ENCODE measurements around the gene ARHGEF7.
A peak's percentile ranks its signal among the peaks of the same experiment; 100 is the strongest.
"Not testable (repeated sequence)": the region's sequence is repeated elsewhere in the genome, so short reads cannot be mapped to it uniquely, and the experiment has no call there.

Gene ARHGEF7

DNA sequence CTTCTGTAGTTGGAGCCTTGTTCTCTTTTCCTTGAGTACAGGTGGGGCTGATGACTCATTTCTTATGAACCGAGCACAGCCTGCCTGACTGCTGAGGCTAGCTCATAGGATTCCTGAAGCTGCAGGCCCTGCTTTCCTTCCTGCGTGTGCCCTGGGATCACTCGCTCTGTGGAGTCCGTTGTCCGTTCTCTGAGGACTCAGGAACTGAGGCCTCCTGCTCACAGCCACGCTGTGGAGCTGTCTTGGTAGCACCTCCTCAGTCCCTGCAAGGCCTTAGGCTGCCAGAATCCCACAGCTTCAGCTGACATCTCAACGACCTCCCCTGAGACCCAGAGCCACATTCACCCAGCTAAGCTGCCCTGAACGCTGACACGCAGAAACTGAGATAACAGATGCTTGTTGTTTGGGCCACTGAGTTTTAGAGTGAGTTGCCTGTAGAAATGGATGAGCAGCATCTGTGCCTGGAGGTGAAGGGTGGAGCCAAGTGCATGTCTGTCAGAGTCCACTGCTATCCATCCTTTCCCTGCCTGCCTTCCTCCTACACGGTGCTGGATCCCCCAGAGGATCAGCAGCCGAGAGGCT, 72.9 kb downstream of the ARHGEF7 start:
- H3K4me3 ChIP-seq (replicated peaks in 1 of 2; ENCODE audit: low read depth in 2 of 2, low read length in 2 of 2) = no peak overlapping the region
- DNase-seq (ENCODE audit: low read depth in 2 of 2) = peak; percentile 43 to 64
- TF ChIP-seq, protein P1, sequence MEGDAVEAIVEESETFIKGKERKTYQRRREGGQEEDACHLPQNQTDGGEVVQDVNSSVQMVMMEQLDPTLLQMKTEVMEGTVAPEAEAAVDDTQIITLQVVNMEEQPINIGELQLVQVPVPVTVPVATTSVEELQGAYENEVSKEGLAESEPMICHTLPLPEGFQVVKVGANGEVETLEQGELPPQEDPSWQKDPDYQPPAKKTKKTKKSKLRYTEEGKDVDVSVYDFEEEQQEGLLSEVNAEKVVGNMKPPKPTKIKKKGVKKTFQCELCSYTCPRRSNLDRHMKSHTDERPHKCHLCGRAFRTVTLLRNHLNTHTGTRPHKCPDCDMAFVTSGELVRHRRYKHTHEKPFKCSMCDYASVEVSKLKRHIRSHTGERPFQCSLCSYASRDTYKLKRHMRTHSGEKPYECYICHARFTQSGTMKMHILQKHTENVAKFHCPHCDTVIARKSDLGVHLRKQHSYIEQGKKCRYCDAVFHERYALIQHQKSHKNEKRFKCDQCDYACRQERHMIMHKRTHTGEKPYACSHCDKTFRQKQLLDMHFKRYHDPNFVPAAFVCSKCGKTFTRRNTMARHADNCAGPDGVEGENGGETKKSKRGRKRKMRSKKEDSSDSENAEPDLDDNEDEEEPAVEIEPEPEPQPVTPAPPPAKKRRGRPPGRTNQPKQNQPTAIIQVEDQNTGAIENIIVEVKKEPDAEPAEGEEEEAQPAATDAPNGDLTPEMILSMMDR (IDR thresholded peaks at IDR 0.05; ENCODE audit: low read depth, low read length) = no peak

DNA sequence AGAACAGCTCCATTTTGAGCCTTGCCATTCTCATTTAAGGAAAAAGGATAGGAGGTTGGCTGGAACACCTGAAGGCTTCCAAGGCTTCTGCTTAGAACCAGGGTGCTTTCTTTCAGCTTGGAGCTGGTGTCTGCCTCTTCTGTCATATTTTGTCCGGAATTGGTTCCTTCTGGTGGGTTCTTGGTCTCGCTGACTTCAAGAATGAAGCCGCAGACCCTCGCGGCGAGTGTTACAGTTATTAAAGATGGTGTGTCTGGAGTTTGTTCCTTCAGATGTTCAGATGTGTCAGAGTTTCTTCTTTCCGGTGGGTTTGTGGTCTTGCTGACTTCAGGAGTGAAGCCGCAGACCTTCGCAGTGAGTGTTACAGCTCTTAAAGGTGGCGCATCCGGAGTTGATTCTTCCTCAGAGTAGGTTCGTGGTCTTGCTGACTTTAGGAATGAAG, 74.0 kb downstream of the ARHGEF7 start:
- DNase-seq (ENCODE audit: low read depth in 2 of 2); H3K4me3 ChIP-seq (replicated peaks in 1 of 2; ENCODE audit: low read depth in 2 of 2, low read length in 2 of 2): not testable (repeated sequence)

DNA sequence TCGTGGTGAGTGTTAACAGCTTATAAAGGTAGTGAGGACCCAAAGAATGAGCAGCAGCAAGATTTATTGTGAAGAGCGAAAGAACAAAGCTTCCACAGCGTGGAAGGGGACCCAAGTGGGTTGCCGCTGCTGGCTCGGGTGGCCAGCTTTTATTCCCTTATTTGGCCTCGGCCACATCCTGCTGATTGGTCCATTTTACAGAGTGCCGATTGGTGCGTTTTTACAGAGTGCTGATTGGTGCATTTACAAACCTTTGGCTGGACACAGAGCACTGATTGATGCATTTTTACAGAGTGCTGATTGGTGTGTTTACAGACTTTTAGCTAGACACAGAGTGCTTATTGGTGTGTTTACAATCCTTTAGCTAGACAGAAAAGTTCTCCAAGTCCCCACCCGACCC, 74.4 kb downstream of the ARHGEF7 start:
- DNase-seq (ENCODE audit: low read depth in 2 of 2); H3K4me3 ChIP-seq (replicated peaks in 1 of 2; ENCODE audit: low read depth in 2 of 2, low read length in 2 of 2): not testable (repeated sequence)

DNA sequence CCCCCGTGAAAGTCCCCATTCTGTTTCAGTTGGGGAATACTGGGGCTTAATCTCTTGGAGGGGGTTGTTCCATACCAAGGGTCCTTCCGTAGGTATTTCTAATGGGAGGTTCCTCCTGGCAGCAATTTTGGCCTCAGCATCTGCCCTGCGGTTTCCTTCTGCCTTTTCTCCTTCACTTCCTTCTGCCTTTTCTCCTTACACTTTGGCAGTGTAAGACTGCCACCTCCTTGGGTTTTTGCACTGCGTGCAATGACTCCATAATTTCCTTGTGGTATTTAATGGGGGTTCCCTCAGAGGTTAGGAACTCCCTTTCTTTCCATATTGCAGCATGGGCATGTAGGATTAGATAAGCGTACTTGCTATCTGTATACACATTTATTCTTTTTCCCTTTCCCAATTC, 78.1 kb downstream of the ARHGEF7 start:
- H3K4me3 ChIP-seq (replicated peaks in 1 of 2; ENCODE audit: low read depth in 2 of 2, low read length in 2 of 2) = not testable (repeated sequence)

DNA sequence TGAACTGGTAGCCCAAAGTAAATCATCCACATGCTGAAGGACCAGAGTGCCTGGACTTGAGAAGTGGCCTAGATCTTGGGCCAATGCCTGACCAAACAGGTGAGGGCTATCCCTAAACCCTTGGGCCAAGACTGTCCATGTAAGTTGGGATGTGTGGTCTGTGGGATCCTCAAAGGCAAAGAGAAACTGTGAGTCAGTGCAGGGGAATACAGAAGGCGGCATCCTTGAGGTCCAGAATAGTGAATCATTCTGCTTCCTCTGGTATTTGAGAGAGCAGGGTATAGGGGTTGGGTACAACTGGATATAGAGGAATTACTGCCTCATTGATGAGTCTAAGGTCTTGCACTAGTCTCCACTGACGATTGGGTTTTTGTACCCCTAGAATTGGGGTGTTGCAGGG, 79.5 kb downstream of the ARHGEF7 start:
- H3K4me3 ChIP-seq (replicated peaks in 1 of 2; ENCODE audit: low read depth in 2 of 2, low read length in 2 of 2) = not testable (repeated sequence)
- DNase-seq (ENCODE audit: low read depth in 2 of 2) = peak; percentile 48 to 89

More for the DNA sequence above, 78.1 kb downstream of the ARHGEF7 start:
- DNase-seq (ENCODE audit: low read depth in 2 of 2) = not testable (repeated sequence)

DNA sequence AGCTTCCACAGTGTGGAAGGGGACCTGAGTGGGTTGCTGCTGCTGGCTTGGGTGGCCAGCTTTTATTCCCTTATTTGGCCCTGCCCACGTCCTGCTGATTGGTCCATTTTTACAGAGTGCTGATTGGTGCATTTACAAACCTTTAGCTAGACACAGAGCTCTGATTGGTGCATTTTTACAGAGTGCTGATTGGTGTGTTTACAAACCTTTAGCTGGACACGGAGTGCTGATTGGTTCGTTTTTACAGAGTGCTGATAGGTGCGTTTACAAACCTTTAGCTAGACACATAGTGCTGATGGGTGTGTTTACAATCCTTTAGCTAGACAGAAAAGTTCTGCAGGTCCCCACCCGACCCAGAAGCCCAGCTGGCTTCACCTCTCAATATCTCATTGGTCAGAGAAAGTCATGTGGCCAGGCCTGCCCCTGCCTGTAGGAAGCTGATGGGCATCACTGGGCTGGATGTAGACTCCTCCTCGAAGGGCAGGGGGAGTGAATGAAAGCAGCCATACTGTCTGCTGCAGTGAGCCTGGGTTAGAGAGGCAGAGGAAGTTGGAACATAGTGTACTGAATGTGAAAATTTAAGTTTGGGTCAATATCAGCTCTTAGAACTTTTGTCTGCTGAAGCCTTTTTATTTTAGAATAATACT, 83.7 kb downstream of the ARHGEF7 start:
- not testable (repeated sequence) for DNase-seq (ENCODE audit: low read depth in 2 of 2); H3K4me3 ChIP-seq (replicated peaks in 1 of 2; ENCODE audit: low read depth in 2 of 2, low read length in 2 of 2)

DNA sequence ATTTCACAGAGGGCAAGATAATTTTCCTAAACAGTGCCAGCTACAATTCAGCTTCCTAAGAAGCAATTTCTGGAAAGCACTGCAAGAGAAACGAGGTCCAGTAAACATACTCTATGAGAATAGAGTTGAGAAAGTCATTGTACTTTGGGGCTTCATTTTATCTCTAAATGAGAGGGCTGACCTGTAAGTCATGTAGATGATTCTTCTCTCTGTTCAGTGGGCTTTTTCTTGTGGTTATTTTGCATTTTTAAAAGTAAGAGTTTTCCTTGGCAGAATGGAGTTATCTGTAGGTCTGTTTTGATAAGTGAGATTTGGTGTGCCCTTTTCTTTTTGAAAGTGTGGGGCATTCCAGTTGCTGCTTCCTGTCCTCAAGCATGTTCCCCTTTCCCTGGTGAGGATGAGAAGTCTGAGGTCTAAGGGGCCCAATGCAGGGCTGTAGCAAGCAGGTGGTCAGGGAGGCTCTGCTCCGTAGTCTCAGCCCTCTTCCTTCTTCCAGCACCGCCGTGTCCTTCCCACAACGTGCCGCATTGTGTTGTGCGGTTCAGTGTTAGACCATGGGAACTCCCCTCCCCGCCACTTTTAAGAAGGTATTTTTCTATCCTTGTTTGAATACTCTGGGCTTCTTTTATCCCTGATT, 86.3 kb downstream of the ARHGEF7 start:
- no peak overlapping the region for H3K4me3 ChIP-seq (replicated peaks in 1 of 2; ENCODE audit: low read depth in 2 of 2, low read length in 2 of 2)
- no peak for DNase-seq (ENCODE audit: low read depth in 2 of 2)
- TF ChIP-seq, protein P1 (IDR thresholded peaks at IDR 0.05; ENCODE audit: low read depth, low read length) = no peak

DNA sequence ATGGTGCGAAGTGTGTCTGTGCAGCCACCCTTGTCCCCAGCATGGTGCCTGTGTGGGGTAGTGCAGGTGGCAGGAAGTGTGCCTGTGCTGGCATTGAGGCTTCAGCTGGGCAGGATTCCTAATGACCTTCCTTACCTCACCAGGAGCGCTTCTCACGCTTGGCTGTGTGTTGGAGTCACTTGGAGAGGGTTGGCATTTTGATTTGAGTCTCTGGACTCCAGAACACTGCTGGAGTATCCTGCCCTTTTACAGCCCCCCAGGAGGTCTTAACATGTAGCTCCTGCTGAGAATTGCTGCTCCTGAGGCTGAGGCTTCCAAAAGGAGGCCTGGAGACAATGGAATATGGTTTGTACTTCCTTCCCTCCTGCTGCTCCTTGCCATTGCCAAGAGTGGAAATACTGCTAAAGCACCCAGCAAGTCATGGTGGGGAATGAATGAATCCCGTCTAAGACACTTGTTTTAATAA, 87.1 kb downstream of the ARHGEF7 start:
- H3K4me3 ChIP-seq (replicated peaks in 1 of 2; ENCODE audit: low read depth in 2 of 2, low read length in 2 of 2) = no peak overlapping the region
- DNase-seq (ENCODE audit: low read depth in 2 of 2) = peak in 1 of 2 donors; percentile 36
- TF ChIP-seq, protein P1 (IDR thresholded peaks at IDR 0.05; ENCODE audit: low read depth, low read length) = no peak

DNA sequence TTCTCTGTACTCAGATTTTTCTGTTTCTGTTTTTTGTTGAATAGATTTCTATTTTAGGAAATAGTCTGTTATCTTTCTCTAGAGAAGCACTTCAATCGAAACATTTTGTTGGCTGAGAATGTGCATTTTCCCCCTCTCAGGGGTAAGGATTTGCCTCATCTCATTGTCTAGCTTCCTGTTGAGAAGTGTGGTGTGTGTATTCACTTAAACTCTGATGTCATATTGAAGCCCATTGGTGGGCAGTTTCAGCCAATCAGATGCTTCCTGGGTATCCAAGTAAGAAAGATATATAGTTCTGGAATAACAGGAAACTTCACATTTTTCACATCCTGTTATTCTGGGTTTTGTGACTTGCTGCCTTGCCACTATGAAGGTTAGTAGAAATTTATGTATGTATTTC, 87.6 kb downstream of the ARHGEF7 start:
- TF ChIP-seq, protein P1 (IDR thresholded peaks at IDR 0.05; ENCODE audit: low read depth, low read length) = no peak
- peak overlapping the region; percentile 33 to 55 for H3K4me3 ChIP-seq (replicated peaks in 1 of 2; ENCODE audit: low read depth in 2 of 2, low read length in 2 of 2)
- DNase-seq (ENCODE audit: low read depth in 2 of 2) = peak; percentile 97 to 98
